Posterior cingulate gyrus (tissue), 11 donors: ENCODE data around the gene CCDC40.
"Not testable (repeated sequence)": the region's sequence is repeated elsewhere in the genome, so short reads cannot be mapped to it uniquely, and the experiment has no call there.

Source experiments
- DNase-seq, 10 donors: peaks; one replicate each; pipeline versions ENCODE4 v3.0.0 to v3.0.0-alpha.2; 2020 to 2021; ENCODE audit warnings: mixed read lengths in 3 of 10
- intact Hi-C: fragments of 100-400 bp; cut with DNase I; formaldehyde crosslinking; loops from one replicate; pipeline ENCODE4 v1.15.1; 2023

The CCDC40 gene

GRCh38 chr17:80035687-80035936, 830 bp upstream of the CCDC40 start, which contains the start of gene TBC1D16:
TBC1D16 (minus strand) TSS chr17:80035872; CDS start chr17:80013547, 22,325 bp downstream.
- DNase-seq, result peak in 1 of 10 donors; percentile 74
- intact Hi-C loops, result no loop called here

DNA sequence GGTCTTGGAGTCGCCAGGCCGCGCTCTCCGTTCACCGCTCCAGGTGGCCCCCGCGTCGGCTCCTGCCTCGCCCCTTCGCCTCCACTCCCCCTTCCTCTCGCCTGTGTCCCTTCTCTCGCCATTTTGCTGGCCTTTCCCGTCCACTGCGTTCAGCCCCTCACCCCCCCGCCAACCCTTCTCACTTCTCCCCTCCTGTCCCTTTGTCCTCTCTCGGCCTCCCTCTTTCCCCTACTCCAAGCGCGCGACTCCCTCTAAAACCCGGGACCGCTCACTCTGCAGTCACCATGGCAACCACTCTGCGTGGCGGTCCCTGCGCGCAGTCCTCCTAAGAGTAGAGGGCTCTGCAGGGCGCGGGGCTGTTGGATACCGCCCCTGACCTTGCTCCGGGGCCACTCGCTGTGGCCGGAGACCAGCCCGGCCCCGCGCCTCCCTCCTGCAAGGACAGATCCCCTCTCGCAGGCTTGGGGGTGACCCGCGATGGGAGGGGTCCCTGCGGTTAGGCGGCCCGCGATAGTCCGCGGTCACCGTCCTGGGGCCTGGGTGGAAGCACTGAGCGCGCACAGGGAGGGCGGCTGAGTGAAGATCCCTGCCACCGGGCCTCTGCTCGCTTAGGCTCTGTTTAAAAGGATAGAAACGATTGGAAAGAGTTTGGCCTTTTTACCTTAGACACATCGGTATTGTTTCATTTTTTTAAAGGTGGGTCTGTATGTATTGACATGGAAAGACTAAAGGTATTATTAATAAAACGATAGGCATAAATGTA, 454 bp downstream of the CCDC40 start:
- peak in 7 of 10 donors; percentile 26 to 92 (median 55) for DNase-seq
- intact Hi-C loops, result no loop called here

DNA sequence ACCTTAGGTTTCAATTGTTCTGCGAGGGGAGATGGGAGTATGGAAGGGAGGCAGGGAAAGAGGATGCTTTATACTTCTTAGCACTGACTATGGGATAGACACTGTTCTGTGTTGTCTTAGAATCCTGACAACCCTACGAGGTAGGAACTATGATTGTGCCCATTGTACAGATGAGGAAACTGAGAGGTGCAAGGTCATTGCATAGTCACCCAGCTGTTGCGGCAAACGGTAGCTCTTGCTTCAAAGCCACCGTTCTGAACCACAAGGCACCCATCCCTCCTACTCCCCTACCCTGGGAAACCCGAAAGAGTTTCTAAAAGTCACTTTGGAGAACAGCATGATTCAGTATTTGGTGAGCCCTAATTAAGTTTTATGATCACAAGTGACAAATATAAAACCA, 7.5 kb downstream of the CCDC40 start:
- intact Hi-C loops, result no loop called here
- DNase-seq, result no peak

GRCh38 chr17:80045703-80046102, 9.3 kb downstream of the CCDC40 start:
- intact Hi-C loops, result no loop called here
- no peak for DNase-seq

DNA sequence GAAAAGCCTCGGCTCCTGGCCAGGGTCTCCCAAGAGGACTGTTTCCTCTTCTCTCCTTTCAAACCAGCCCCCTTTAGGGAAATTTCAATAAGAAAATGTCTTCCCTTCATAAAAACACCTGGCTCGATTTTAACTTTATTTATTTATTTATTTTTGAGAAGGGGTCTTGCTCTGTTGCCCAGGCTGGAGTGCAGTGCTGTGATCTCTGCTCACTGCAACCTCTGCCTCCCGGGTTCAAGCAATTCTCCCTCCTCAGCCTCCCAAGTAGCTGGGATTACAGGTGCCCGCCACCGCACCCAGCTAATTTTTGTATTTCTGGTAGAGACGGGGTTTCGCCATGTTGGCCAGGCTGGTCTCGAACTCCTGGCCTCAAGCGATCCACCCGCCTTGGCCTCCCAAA, 10.3 kb downstream of the CCDC40 start:
- DNase-seq, result peak in 1 of 10 donors; percentile 21
- intact Hi-C loops, result not testable (repeated sequence)

- intact Hi-C loops, result no loop called here
- peak in 1 of 10 donors; percentile 48 for DNase-seq
Observed at GRCh38 chr17:80047176-80047575, 10.7 kb downstream of the CCDC40 start.

DNA sequence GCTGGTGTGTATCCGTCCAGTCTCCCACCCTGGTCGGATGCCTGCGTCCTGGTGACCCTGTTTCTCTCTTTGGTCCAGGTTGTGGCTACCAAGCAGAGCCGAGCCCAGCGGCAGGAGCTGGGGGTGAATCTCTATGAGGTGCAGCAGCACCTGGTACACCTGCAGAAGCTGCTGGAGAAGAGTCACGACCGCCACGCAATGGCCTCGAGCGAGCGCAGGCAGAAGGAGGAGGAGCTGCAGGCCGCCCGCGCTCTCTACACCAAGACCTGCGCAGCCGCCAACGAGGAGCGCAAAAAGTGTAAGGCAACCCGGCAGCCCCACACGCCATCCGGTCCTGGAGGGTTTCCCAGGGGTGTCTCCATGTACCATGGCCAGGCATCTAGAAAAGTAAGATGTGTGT, 13.5 kb downstream of the CCDC40 start:
- intact Hi-C loops, result no loop called here
- DNase-seq, result peak in 2 of 10 donors; percentile 54 to 77

DNA sequence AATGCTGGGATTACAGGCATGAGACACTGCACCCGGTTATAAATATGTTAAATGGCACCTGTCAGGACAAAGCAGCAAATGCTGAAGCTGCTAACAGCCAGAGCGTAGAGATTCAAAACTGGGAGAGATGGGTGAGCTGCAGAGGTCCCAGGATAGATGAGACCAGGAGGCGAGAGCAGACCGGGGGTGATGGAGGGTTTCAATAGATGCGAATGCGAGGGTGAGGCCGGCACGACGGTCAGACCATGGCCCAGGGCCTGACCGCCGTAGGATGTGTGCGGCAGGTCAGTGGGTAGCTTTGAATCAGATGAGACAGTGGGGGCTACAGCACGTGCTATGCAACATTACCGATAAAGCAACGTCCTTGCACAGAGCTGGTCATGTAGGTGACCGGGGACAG, 14.3 kb downstream of the CCDC40 start:
- DNase-seq, result peak in 2 of 10 donors; percentile 30 to 57
- intact Hi-C loops, result no loop called here

- DNase-seq, result peak in 1 of 10 donors; percentile 75
- intact Hi-C loops, result no loop called here
Observed at GRCh38 chr17:80051681-80052080, 15.2 kb downstream of the CCDC40 start.

DNA sequence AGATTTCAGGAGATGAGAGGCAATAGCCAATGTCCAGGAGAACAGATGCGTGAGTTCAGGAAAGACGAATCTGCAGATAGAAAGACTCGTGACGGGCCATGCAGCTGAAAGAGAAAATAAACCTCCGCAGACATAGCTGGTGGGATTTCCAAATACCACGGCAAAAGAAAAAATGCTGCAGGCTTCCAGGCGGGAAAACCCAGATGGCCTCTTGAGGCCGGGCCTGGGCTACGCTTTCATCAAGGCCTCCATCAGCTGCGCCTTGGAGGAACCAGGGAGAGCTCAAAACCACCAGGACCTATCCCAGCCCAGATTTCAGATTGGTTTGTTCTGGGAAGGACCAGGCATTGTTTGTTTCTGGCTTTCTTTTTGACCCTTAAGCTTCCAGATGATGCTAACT, 16.7 kb downstream of the CCDC40 start:
- DNase-seq, result peak in 1 of 10 donors; percentile 43
- intact Hi-C loops, result no loop called here

- peak in 1 of 10 donors; percentile 22 for DNase-seq
- intact Hi-C loops, result no loop called here
Observed at GRCh38 chr17:80055597-80055996, 19.2 kb downstream of the CCDC40 start.

DNA sequence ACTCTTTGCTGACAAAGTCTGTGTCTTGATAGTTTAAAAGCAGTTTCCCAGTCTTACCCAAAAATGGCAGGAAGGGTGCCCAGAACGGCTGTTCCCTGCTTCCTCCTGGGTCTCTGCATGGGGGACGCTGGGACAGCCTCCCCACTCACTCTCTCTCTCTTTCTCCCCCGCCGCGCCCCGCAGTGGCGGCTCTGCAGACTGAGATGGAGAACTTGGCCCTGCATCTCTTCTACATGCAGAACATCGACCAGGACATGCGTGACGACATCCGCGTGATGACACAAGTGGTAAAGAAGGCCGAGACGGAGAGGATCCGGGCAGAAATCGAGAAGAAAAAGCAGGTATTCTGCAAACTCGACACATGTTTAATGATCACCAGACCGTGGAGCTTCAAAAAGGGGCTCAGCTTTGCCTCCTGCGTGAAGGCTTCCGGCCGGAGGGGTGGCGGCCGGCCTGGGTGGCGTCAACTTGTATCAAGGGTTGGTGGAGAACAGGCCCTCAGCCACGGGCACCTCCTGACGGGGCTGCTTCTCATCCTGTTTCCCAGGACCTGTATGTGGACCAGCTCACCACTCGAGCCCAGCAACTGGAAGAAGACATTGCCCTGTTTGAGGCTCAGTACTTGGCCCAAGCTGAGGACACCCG, 22.0 kb downstream of the CCDC40 start:
- intact Hi-C loops, result no loop called here
- DNase-seq, result peak in 1 of 10 donors; percentile 79

DNA sequence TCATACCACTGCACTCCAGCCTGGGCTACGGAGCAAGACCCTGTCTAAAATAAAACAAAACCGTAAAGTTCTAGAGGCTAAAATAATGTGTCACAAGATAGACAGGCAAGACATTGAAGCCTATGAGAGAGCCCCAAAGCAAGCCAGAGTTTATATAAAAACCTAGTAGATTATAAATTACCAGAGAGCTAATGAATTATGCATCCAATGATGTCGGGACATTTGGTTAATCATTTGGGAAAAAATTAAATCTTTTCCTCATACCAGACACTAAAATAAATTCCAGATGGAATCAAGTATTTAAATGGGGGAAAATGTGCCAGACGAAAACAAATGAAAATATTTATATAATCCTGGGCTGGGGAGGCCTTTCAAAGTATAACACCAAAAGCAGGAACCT, 24.2 kb downstream of the CCDC40 start:
- DNase-seq, result no peak

GRCh38 chr17:80061421-80061820, 25.0 kb downstream of the CCDC40 start:
- peak in 1 of 10 donors; percentile 58 for DNase-seq
- intact Hi-C loops, result no loop called here

More for the DNA sequence above, 24.2 kb downstream of the CCDC40 start:
- intact Hi-C loops, result no loop called here

- intact Hi-C loops, result no loop called here
- peak in 4 of 10 donors; percentile 72 to 94 (median 80) for DNase-seq
Observed at GRCh38 chr17:80063830-80064585, 27.6 kb downstream of the CCDC40 start.

DNA sequence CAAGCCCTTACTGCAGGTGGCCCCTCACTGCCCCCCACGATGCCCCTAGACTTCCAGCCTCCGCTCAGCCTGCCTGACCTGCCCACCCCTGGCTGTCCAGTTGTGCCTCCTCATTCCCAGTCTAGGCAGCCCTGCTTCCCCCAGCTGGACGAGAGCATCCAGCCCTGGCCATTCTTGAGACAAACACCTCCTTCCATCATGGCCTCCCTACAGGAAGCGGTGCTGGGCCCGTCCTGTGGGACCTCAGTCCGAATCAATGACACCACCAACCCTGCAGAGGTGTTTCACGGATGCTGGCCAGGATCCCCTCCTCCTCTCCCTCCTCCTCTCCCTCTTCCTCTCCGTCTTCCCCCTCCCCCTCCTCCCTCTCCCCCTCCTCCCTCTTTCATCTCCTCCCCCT, 28.3 kb downstream of the CCDC40 start:
- intact Hi-C loops, result no loop called here
- DNase-seq, result peak in 1 of 10 donors; percentile 67

GRCh38 chr17:80065478-80066170, 29.2 kb downstream of the CCDC40 start:
- intact Hi-C loops, result no loop called here
- DNase-seq, result peak in 1 of 10 donors; percentile 71

- intact Hi-C loops, result no loop called here
- peak in 1 of 10 donors; percentile 63 for DNase-seq
Observed at GRCh38 chr17:80067393-80067986, 31.0 kb downstream of the CCDC40 start.

DNA sequence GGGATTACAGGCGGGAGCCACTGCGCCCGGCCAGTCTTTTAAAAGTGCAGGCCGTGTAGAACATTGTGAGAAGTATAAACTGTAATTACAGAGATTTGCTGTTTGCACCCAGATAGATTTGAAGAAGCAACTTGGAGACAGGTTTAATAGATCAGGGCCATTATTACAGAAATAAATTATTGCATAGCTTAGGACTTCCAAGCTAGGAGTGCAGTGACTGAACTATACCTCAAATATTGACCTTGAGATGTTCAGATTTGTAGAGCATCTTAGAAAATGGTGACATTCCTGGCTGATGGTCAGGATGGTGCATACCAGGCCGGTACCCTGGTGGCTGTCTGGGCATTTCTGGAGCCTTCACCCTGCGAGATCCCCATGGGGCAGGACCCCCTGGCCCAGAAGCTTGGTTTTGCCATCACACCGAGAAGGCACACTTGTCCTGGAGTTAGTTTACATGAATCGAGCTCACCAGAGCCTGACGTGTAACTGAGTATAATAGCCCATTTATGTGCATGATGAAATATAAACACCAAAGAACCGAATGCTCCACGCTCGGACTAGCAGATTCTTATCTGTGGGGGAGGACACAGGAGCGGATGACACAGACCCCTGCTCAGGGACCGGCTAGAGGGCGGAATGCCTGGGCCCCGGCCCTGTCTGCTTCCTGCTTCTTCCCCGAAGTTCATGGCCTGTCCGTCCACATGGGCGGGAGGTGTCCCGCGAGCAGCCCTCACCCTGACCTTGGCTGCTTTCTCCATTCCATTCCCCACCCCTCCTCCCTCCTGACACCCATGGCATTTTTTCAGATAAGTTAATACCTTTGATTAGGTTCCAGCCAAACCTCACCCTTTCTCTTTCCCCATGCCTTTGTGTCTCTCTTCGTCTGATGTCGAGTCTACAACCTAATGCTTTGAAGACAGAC, 32.1 kb downstream of the CCDC40 start:
- peak in 1 of 10 donors; percentile 77 for DNase-seq
- intact Hi-C loops, result no loop called here
